A673 (cell line): ENCODE data around the gene NAA30. TPM values are rescaled to one million over a fixed set of nuclear protein-coding genes. Genes with fewer than 3 reads are reported as not detected.

Source experiments
- BruUV-seq: library from RNA; stranded (reverse); fragments of 400-500 nt; replicated peaks from 2 replicates; lab custom pipeline; 2021; lab: Mats Ljungman, UMichigan
- CTCF ChIA-PET: fragments of 300-600 bp; sonication (Branson Sonifier 250); formaldehyde crosslinking; loops from one replicate; lab custom pipeline; 2022; ENCODE audit warnings: antibody characterized with exemption; lab: Charles Lee
- POLR2A ChIA-PET: fragments of 300-600 bp; sonication (Branson Sonifier 250); formaldehyde crosslinking; loops from one replicate; lab custom pipeline; 2022; ENCODE audit warnings: antibody characterized with exemption; ENCODE audit not compliant: low non-redundant PET; lab: Charles Lee
- DNase-seq: peaks from one replicate; pipeline ENCODE4 v3.0.0-alpha.2; 2015; ENCODE audit warnings: low spot score
- H3K27ac ChIP-seq: fragments of 200-600 bp; sonication (generic); 2 replicates; pipeline ENCODE4 v1.5.1; 2016; ENCODE audit warnings: mixed run types, low read depth, mild to moderate bottlenecking, mixed read lengths, antibody characterized with exemption, low read length; ENCODE audit not compliant: poor library complexity, severe bottlenecking
- H3K27me3 ChIP-seq: fragments of 200-600 bp; sonication (generic); replicated peaks from 2 replicates; pipeline ENCODE4 v1.6.1; 2017; ENCODE audit warnings: mixed run types, low read depth, mild to moderate bottlenecking, mixed read lengths, antibody characterized with exemption, low read length; ENCODE audit not compliant: insufficient read depth, poor library complexity
- H3K36me3 ChIP-seq: fragments of 200-600 bp; sonication (generic); 2 replicates; pipeline ENCODE4 v1.6.1; 2016; ENCODE audit warnings: mixed run types, mild to moderate bottlenecking, mixed read lengths, antibody characterized with exemption, low read length; ENCODE audit not compliant: insufficient read depth, poor library complexity, severe bottlenecking
- H3K4me1 ChIP-seq: fragments of 200-600 bp; sonication (generic); 2 replicates; pipeline ENCODE4 v1.6.1; 2017; ENCODE audit warnings: mixed run types, mild to moderate bottlenecking, mixed read lengths, antibody characterized with exemption, low read length; ENCODE audit not compliant: insufficient read depth, poor library complexity, severe bottlenecking
- H3K4me3 ChIP-seq: fragments of 200-600 bp; sonication (generic); 2 replicates; pipeline ENCODE4 v1.5.1; 2016; ENCODE audit warnings: low read depth, mixed run types, mild to moderate bottlenecking, mixed read lengths, low read length; ENCODE audit not compliant: poor library complexity, severe bottlenecking
- H3K9me3 ChIP-seq: fragments of 200-600 bp; sonication (generic); 2 replicates; pipeline ENCODE4 v1.6.1; 2016; ENCODE audit warnings: mixed run types, low read depth, mild to moderate bottlenecking, mixed read lengths, antibody characterized with exemption, low read length; ENCODE audit not compliant: poor library complexity, severe bottlenecking
- EZH2 ChIP-seq: fragments of 200-600 bp; sonication (generic); IDR thresholded peaks from 2 replicates; pipeline ENCODE4 v1.6.1; 2017; ENCODE audit warnings: borderline replicate concordance, low read depth, mild to moderate bottlenecking, mixed read lengths, antibody characterized with exemption, low read length; ENCODE audit not compliant: poor library complexity, severe bottlenecking
- intact Hi-C: fragments of 100-400 bp; cut with micrococcal nuclease; formaldehyde crosslinking; loops from one replicate; pipeline ENCODE4 v1.10.0; 2022; ENCODE audit not compliant: unreplicated experiment
- total RNA-seq: library from RNA; stranded (reverse); gene quantifications from 2 replicates; pipeline ENCODE4 v1.2.3, GENCODE V29; 2021
- TF ChIP-seq, protein P1 (sequence below): fragments of 300-800, 200-600 bp; sonication (generic); conservative IDR thresholded peaks from 2 replicates; pipeline ENCODE4 v1.5.1; 2017; ENCODE audit warnings: low read depth, mild to moderate bottlenecking, antibody characterized with exemption, low read length, moderate library complexity, mixed read lengths

The NAA30 gene
- total RNA-seq, 1 experiment from 2014 or later: 34.3 TPM

- DNase-seq: no peak
- ChIA-PET CTCF (no interaction called here), POLR2A (no interaction called here)
- Histone ChIP-seq H3K4me1 (no peaks in the 10 kb centered on the region), H3K9me3 (no peaks in the 10 kb centered on the region), H3K27me3 (no peaks in the 10 kb centered on the region), H3K27ac (no peak overlapping the region), H3K4me3 (no peak overlapping the region), H3K36me3 (no peaks in the 10 kb centered on the region)
- BruUV-seq: no TSS peak
- TF ChIP-seq, protein P1, sequence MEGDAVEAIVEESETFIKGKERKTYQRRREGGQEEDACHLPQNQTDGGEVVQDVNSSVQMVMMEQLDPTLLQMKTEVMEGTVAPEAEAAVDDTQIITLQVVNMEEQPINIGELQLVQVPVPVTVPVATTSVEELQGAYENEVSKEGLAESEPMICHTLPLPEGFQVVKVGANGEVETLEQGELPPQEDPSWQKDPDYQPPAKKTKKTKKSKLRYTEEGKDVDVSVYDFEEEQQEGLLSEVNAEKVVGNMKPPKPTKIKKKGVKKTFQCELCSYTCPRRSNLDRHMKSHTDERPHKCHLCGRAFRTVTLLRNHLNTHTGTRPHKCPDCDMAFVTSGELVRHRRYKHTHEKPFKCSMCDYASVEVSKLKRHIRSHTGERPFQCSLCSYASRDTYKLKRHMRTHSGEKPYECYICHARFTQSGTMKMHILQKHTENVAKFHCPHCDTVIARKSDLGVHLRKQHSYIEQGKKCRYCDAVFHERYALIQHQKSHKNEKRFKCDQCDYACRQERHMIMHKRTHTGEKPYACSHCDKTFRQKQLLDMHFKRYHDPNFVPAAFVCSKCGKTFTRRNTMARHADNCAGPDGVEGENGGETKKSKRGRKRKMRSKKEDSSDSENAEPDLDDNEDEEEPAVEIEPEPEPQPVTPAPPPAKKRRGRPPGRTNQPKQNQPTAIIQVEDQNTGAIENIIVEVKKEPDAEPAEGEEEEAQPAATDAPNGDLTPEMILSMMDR: peak; percentile 25; the same call in 1 of the 2 replicates
- TF ChIP-seq EZH2: no peak
- intact Hi-C loops: no loop called here
Measured at GRCh38 chr14:57435923-57436322, 45.5 kb downstream of the NAA30 start.

DNA sequence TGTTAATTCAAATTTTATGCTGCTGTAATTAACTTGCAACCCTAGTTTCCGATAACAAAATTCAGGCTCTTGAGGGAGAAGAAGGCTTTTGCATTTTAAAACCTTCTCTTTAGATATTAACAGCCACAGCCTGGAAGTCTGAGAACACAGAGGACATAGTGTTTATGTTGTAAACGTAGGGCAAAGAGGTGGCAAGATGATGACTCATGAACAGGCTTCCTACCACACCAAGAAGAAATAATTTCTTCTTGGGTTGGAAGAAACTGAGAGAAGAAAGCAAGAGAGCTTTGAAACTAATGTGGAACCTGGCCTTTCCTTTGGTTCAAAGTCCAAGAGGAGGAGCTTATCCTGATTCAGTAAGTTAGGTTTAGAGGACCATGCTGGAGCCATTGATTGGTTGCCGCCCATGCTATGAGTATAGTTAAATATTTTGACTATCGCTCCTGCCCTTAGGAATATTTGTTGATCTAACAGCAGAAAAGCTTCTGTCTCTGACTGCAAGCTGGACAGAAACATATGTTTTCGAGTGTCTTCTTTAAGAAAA is 71.5 kb downstream of the NAA30 start:
- no peak overlapping the region for H3K27ac ChIP-seq
- TF ChIP-seq, protein P1: no peak
- TF ChIP-seq EZH2: no peak
- no peak for DNase-seq
- H3K9me3 ChIP-seq: no peaks in the 10 kb centered on the region
- no peaks in the 10 kb centered on the region for H3K27me3 ChIP-seq
- BruUV-seq: no TSS peak
- intact Hi-C loops: no loop called here
- CTCF ChIA-PET: no interaction called here
- POLR2A ChIA-PET: no interaction called here
- no peaks in the 10 kb centered on the region for H3K36me3 ChIP-seq
- no peaks in the 10 kb centered on the region for H3K4me1 ChIP-seq
- no peak overlapping the region for H3K4me3 ChIP-seq

DNA sequence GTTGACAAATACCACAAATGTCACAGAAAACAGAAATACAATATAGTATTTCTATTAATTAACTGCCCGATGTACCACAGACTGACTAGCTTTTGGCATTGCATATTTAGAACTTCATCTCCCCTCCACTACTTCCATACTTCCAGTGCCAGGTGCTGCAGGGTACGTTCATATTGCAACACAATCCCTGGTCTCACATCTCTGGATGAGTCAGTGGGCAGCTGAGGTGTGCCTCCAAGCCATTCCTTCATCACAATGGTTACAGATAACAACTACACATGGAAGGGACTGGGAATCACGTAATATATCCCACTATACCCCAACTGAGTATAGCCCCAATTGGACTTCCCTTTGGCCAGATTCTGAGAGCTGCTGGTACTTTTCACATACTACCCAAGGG is 72.2 kb downstream of the NAA30 start:
- no TSS peak for BruUV-seq
- ChIA-PET CTCF (no interaction called here), POLR2A (no interaction called here)

More for the DNA sequence above, 72.2 kb downstream of the NAA30 start:
- H3K4me1 ChIP-seq: no peaks in the 10 kb centered on the region
- no peaks in the 10 kb centered on the region for H3K9me3 ChIP-seq
- H3K27me3 ChIP-seq: no peaks in the 10 kb centered on the region
- intact Hi-C loops: no loop called here
- H3K27ac ChIP-seq: no peak overlapping the region
- TF ChIP-seq, protein P1: no peak
- TF ChIP-seq EZH2: no peak
- no peaks in the 10 kb centered on the region for H3K36me3 ChIP-seq
- no peak for DNase-seq
- H3K4me3 ChIP-seq: no peak overlapping the region
